Stimulated activated CD8-positive, alpha-beta memory T cell treated with anti-CD3 and anti-CD28 coated beads, Interleukin-15, amount 100 ng/mL, for 24 hours (primary cell): Measurements from ENCODE around the gene COL5A1.

Experiments used
- DNase-seq: peaks from one replicate; pipeline ENCODE4 v3.0.0-alpha.2; 2020; ENCODE audit warnings: low read depth

The COL5A1 gene

DNA sequence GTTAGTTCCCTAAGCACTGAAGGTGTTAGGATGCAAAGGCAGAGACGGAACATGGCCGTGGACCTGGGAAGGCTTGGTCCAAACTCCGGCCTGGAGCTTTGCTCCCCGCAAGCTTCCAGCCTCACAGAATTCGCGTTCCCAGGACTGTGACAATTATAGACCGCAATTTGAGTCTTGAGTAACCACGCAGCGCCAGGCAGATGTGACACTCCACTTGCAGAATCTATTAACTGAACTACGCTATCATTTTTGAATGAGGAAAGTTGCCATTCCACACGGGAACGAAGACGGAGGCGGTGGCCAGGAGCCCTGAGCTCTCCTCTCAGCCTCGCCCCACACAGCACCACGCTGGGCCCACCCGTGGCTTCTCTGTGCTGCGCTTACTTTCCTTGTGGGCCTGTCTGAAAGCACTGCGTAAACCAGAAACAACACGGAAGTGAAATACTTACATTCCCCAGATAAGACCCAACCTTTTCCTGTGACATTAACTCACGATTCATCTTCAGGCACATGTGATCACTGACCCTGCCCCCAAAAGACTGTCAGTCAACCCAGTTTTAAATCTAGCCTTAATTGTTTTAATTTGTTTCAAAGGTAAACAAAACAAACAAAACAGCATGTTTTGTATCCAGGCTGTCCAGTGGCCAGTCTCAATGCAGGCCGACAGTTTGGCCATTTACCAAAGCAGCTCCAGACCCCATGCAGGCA lies 16.1 kb upstream of the COL5A1 start:
- no peak for DNase-seq

DNA sequence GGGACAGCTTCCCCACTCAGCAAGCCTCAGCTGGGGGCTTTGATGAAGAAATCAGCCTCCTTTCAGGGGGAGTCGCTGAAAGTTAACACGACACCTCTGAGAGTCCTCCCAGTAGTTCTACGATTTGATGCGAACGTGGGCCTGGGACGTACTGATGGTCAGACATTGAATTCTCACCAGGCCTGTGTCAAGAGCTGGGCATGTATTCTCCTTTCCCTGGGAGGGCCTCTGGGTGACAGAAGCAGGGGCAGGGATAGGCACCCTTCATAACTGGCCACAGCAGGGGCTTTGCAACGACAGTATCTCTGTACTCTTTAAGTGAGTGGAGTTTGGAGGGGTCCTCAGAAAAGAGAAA lies 15.6 kb upstream of the COL5A1 start:
- DNase-seq: no peak

DNA sequence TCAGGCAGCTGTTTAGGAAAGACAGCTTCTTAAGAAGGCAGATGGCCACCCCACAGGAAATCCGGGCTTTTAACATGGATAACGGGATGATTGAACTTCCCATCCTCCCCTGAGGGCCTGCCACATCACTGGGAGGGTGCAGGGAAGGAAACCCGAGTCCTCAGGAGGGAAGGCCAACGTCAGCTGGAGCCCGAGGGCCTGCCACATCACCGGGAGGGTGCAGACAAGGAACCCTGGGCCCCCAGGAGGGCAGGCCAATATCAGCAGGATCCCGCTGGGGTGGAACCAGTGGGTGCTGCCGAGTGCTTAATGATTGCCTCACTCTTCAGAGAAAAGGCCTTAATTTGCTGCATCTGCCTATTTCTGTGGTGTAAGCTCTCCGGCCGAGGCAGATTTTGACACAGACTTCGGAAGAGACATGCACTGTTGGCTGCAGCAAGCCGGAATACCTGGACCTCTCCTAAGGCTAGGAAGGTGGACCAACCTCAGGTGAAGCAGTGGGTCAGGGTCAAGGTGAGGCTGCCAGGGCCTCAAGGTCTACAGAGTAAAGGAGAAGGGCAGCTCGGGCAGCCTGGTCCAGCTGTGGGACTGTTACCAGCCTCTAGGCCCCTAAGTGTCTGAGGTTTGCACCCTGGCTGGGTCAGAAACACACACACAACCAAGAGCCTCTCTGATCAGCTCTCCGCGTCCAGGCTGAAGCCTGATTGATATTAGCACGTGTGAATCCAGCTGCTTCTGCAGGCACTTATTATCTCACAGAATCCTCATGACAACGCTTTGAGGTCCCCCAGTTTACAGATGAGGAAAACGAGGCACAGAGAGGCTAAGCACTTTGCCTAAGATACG lies 14.8 kb upstream of the COL5A1 start:
- no peak for DNase-seq

DNA sequence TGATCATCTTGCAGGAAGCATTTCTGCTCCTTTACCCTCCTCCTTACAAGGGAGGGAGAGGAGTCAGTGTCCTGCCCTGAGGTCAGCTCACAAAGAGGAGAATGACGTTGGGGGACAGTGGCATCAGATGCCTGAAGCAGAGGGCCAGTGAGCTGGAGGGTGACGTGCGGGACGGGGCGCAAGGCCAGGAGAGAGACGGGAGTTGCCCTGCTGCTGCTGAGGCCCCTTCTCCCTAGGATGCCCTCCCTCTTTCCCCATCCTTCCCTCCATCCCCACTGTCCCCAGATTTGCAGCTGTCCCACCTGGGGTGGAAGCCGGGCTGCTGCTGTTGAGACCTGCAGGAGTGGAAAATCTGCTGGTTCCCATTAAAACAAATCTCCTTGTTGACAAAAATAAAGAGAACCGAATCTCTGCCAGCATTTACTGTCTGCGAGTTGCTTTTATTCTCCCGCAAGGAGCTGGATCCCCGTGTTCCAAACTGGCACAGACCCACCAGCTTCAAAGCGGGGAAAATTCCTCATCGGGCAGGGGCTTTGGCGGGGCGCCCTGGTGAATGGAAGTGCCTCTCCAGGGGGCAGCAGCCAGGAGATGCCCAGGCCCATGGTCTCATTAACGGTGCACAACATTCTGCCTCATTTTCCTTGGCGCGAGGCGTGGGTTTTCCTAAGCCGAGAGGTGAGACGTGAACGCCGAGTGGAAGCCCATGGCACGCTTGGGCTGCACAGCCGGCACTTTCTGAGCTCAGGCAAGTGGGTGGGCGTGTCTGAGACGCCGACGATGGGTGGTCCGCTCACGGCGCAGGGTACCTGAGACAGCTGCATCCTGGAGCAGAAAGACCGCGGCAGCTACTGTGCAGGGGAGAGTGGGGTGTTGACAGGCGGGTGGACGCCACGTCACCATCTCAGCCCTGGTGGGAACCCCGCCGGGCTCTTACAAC lies 13.9 kb upstream of the COL5A1 start:
- no peak for DNase-seq

DNA sequence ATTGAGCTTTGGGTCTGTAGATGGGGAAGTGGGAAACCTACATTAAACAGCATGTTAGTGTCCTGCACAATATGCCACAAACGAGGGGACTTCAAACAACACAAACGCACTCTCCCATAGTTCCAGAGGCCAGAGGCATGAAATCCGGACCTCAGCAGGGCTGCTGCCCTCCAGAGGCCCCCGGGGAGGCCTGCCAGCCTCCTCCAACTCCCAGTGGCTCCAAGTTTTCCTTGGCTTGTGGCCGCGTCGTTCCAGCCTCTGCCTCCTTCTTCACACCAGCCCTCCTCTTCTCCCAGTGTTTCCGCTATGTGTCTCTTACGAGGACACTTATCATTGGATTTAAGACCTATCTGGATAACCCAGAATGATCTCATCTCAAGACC lies 13.3 kb upstream of the COL5A1 start:
- no peak for DNase-seq

DNA sequence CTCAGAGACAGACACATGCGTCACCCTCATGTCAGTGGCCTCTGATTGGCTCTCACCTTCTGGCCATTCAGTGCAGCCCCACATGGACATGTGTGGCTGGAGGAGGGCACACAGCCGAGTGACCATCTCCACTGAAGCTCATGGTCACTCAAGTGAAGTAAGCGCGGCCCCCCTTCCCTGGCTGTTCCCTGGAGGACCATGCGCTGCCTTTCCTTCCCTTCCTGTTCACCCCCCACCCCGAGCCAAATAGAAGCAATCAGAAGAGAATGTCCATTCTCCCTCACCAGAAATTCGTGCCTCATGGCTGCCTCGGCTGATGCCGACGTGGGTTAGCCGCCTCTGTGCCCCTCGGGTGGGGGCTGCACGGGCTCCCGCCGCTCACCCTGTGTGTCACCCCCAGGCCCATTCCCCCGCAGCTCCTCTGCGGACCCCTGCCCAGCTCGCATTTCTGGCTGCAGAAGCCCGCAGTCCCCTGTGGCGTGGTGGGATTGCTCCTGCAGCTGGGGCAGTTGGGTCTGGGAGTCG lies 12.5 kb upstream of the COL5A1 start:
- no peak for DNase-seq

DNA sequence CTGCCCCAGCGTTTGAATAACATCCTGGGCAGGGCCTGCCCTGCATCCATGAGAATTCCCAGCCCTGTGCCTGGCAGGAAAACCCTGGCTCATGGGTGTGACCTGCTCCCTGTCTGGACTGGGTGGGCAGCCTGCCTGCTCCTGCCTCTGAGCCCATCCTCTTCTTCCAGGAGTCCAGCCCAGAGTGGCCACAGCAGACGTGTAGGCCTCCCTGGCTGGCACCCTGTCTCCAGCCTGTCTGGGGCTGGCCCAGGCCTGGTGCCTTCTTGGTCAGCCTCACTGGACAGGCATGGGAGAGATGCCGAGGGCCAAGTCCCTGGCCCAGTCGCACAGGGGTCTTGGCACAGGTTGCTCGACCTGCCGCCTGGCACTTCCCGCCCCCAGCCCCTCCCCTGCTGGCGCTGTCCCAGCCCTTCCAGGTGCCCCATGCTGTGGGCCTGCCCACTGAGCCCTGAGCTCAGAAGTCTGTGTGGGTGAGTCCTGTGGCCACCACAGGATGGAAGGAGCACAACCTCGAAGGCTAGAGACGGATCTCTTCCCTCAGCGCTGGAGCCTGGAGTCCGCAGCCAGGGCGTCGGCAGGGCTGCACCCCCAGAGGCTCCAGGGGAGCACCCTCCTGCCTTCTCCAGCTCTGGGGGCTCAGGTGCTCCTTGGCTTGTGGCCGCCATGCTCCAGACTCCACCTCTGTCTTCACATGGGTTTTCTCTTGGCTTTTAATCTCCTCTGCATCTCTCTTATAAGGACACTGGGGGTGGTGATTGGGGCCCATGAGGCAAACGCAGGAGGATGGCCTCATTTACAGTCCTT lies 11.8 kb upstream of the COL5A1 start:
- no peak for DNase-seq

DNA sequence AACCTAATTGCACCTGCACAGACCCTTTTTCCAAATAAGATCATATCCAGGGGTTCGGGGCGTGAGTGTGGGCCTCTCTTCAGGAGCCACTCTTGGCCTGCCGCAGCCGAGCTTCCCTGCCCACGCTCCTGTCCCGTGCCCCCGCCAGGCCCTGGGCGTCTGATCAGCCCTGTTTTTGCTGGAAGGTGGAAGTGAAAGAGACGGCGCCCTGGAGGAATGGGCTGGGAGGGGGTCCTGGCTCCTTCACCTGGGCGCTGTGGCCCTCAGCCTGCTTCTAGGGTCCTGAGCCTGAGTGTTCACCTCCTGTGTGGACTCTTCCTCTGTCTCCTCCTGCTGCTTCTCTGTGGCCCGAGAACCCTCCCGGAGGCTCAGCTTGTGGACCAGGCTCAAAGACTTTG lies 11.2 kb upstream of the COL5A1 start:
- DNase-seq: no peak

DNA sequence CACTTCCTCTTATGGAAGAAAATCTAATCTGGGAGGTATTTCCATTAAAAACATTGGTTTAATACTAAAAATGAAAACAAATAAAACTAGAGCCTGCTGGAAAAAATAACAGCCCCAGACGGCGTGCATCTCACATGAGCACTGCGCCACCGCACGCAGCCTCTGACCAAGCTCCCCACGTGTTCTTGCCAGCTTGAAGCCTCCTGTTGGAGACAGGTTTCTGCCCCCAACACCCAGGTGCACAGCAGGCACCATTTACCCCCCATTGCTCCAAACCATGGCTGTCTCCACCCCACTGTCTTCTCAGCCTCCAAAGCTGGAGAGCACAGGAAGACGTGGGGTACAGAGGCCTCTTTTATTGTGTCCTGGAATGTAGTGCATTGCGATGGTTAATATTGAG lies 10.7 kb upstream of the COL5A1 start:
- no peak for DNase-seq

DNA sequence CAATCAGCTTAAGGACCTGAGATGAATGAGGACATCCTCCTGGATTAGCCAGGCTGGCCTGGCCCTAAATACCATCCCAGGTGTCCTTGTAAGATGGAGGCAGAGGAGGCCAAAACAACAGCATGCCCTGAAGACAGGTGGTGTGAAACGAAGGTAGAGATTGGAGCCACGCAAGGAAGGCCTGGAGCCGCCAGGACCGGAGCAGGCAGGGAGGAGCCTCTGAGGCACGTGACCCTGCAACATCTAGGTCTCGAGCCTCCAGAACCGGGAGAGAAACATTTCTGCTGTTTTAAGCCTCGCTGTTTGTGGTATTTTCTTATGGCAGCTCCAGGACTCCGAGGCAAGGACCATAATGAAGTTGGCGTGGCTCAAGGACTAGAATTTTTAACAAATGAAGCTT lies 9.7 kb upstream of the COL5A1 start:
- no peak for DNase-seq

DNA sequence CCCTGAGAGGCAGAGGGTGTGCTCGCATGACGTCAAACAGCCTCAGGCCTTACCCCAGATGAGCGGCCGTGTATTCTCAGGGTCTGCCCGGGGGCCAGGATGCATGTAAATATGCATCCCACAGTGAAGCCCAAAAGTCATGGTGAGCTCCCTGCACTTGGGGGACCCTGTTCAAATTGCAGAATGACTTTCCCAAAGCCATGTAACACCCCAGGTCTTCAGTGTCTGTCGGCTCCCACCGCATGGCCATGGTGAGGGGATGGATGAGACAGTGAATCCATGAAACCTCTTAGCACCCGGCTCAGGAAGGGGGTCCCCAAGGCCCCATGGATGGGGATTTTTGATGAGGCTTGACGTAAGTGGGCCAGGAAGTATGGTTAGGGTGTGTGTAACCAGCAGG lies 9.3 kb upstream of the COL5A1 start:
- DNase-seq: no peak

DNA sequence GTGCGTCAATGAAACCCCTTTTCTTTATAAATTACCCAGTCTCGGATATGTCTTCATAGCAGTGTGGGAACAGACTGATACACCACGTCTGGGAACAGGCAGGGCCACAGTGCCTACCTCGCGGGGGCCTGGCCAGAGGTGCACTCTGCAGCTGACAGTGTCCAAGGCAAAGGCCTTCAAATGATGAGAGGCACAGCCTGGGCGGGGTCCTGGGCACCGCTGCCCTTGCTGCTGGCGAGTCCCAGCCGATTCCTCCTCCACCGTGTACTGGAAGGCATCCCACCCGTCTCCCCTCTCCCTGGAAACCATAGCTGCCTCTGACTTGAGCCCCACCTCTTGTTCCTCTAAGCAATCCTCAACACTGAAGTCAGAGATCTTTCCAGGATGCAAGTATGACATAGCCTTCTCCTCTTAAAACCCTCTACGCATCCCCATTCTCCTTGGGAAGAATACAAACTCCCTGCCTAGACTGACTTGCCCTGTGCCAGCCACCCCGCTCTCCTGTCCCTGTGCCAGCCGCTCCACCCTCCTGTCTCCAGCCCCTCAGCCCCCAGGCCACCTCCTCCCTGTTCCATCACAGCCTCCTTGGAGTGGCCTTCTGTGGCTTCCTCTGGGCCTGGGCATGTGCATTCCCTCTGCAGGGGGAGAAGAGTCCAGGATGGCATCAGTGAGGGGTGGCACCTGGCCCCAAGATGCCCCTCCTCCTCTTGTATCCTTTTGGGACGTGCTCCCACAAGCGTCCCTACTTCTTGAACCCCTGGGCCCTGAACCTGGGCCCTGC lies 8.1 kb upstream of the COL5A1 start:
- no peak for DNase-seq

DNA sequence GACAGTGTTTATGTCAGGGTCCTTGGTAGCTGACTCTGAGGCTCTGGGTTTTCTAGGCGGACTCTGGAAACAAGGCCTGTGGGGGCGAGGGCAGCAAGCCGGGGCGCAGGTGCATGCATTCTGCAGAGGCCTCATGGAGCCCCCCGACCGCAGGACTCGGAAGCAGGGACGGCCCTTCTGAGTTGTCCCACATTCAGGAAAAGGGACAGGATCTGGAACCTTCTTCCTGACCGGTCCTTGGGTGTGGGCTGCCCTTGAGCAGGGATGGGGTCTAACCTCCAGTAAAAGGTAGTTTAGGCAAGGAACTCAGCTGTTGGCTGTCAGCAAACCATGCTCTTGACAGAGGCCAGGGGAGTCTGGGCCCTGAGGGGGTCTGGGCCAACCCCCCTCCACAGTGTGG lies 7.4 kb upstream of the COL5A1 start:
- no peak for DNase-seq

DNA sequence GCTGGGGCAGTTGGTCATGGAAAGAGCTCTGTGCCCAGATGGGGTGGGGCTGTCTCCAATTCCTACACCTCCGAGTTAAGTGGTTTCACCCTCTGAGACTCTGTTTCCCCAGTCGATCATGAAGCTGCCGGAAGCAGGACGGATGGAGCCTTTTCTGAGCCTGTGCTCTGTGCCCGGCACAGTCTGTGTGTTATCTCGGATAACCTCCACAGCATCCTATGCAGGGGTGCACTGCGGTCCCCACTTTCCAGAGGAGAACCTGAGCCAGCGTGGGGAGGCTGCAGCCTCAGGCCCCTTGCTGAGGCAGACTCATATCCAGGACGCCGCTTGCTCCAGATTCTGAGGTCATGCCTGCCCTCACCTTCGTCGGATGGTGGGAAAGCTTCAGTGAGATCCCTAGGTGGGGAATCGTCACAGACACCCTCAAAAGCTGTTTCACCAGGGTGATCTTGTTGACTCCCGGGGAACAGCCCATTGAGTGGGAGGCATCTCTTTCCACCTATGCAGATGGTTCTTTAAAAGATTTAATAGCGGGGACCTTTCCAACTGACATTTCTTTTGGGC lies 6.9 kb upstream of the COL5A1 start:
- no peak for DNase-seq

DNA sequence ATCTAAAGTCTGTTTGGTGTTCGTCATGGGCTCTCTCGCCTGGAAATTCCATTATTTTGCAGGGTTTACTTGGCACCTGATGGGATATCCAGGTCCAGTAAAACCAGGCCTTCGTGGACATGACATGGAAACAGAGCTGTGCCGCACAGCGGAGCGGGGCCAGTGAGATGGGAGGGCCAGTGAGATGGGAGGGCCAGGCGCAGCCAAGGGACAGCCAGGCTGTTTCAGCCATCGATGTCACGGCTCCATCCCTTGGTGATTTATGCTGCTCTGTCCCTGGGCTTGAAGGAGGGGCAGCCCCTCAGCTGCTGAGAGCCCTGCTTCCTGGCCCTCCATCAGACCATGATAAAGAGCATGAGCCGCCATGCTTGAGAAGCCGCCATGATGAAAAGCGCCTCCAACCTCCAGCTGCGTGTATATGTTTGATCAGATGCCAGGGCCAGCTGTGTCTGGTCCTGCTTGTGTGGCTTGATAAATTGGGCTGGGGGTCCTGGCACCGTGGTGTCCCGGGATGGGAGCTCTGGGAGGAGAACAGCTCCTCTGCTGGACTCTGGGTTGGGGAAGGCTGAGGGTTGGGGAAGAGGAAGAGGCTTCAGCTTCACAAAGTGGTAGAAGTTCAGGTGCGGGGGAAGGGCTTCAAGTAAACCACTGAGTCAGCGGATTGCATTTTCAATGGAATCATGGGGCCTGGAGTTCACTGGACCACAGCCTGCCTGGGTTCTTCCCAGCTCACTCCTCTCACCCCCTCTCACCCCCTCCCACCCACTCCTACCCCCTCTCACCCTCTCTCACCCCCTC lies 6.1 kb upstream of the COL5A1 start:
- DNase-seq: no peak

DNA sequence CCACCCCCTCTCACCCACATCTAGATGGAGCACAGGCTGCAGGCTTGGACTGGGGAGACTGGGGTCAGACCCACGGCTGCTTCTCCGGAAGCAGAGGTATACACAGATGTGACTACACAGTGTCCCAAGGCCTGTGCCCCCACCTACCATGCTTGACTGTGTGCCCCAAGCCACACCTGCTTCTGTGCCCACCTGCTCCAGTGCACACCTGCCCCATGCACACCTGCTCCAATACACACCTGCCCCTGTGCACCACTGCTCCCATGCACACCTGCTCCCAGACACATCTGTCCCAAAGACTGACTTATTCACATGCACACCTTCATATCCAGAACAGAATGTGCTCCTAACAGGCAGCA lies 5.5 kb upstream of the COL5A1 start:
- no peak for DNase-seq

DNA sequence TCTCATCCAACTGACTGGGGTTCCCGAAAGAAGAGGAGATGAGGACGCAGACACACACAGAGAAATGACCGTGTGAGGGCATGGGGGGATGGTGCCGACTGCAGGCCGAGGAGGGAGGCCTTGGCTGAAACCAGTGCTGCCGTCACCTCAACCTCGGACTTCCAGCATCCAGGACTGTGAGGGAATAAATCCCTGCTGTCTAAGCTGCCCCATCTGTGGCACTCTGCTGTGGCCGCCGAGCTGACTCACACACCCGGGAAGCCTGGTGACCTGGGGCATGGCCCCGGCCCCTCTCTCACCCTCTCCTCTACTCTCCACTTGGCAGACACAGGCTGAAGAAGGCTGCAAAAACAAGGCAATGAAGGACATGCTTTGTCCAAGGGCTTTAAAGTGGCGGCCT lies 4.4 kb upstream of the COL5A1 start:
- no peak for DNase-seq

DNA sequence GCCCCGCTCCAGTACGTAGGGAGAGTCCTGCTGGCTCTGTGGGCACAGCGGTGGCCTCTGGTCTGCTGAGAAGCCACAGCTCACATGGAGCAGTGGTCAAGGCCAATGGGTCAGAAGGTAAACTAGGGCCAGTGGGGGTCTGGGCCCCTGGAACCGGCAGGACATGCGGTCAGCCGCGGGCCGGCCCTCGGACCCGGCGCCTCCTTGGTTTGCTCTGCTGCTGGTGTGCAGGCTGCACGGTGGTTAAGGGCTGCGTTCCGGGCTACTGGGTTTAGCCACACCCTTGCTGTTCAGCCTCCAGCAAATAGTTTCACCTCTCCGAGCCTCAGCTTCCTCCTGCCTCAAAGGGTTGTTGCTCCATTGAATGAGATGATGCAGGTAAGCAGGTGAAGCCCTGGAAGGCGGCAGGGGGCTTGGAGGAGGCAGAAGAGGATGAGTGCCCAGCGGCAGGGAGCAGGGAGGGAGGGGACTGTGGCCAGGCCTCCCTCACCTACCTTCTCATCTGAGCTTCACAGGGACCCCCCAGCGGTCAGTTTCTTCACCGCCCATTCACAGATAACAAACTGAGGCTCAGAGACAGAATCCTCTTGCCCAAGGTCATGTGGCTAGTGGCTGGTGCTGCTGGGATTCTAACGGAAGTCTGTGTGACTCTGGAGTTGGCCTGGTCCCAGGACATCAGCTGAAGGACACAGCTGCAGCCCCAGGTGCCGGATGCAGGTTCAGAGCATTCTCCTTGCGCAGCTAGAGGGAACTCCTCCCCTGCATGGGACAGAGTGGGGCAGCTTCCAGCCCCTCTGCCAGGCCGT lies 3.7 kb upstream of the COL5A1 start:
- DNase-seq: no peak
